Left lung (tissue), 10 donors: ENCODE data around the gene FBXO36. TPM values are rescaled to one million over a fixed set of nuclear protein-coding genes. Genes with fewer than 3 reads are reported as not detected.

Source experiments
- ATAC-seq: fragments of 200-7000 bp; cut with Tn5 transposase; one replicate; pipeline ENCODE4 v1.9.1; 2020; ENCODE audit warnings: moderate library complexity
- DNase-seq, 4 donors: peaks; one replicate each; pipeline ENCODE4 v3.0.0-alpha.2; 2013 to 2020
- H3K27ac ChIP-seq, 2 donors: fragments of 200-600 bp; sonication (generic) in 1 of 2; one replicate each; pipeline versions ENCODE4 v1.5.0 to v1.8.0; 2020 to 2021
- H3K27me3 ChIP-seq, 2 donors: fragments of 200-600 bp; sonication (generic) in 1 of 2; one replicate each; pipeline versions ENCODE4 v1.5.0 to v1.8.0; 2020 to 2021
- H3K36me3 ChIP-seq, 2 donors: fragments of 200-600 bp; sonication (generic) in 1 of 2; one replicate each; pipeline versions ENCODE4 v1.5.0 to v1.8.0; 2020 to 2021
- H3K4me1 ChIP-seq, 2 donors: fragments of 200-600 bp; one replicate each; pipeline ENCODE4 v1.8.0; 2021
- H3K4me3 ChIP-seq, 2 donors: fragments of 200-600 bp; sonication (generic) in 1 of 2; one replicate each; pipeline versions ENCODE4 v1.5.0 to v1.8.0; 2020 to 2021; ENCODE audit warnings: mild to moderate bottlenecking in 1 of 2
- H3K9me3 ChIP-seq, 2 donors: fragments of 200-600 bp; sonication (generic) in 1 of 2; one replicate each; pipeline versions ENCODE4 v1.5.0 to v1.8.0; 2020 to 2021
- CTCF ChIP-seq, 2 donors: fragments of 200-600 bp; sonication (generic) in 1 of 2; IDR thresholded peaks; one replicate each; pipeline versions ENCODE4 v1.5.0 to v1.8.0; 2021; ENCODE audit warnings: antibody characterized with exemption in 2 of 2
- intact Hi-C, 2 donors: fragments of 100-400 bp; cut with DNase I; formaldehyde crosslinking; loops; one replicate each; pipeline versions ENCODE4 v1.11.2 to v1.14.2; 2022
- polyA plus RNA-seq, 6 donors: library from polyadenylated mRNA; unstranded; fragments of 120-200 nt; gene quantifications; one replicate each; pipeline ENCODE4 v1.2.1, GENCODE V29; 2013; ENCODE audit not compliant: insufficient read length in 6 of 6
- total RNA-seq, 2 donors: library from RNA; stranded (reverse); fragmentation: NEBNext Ultra II Directional; extraction: Animal tissue kit (Norgen Biotek cat#: 25700); gene quantifications; one replicate each; pipeline ENCODE4 v1.2.1, GENCODE V29; 2021
- donor health status: DM: no; HTN: yes; CAD: no.
- donor health status: DM: no; HTN: no; CAD: no.

Gene FBXO36
- total and polyA plus RNA-seq, 8 donors, result 2.0 to 5.9 (median 5.1) TPM

- Histone ChIP-seq H3K27ac (no peak overlapping the region), H3K27me3 (no peaks in the 10 kb centered on the region), H3K4me3 (no peak overlapping the region), H3K4me1 (no peaks in the 10 kb centered on the region), H3K36me3 (peaks cover 0 to 47% of the 10 kb centered on the region in 2 donors), H3K9me3 (no peaks in the 10 kb centered on the region)
- no peak for TF ChIP-seq CTCF (IDR thresholded peaks at IDR 0.05)
- no peak for ATAC-seq
- intact Hi-C loops, result no loop called here
- peak in 1 of 4 donors; percentile 3 for DNase-seq
These were observed 42.9 kb upstream of the FBXO36 start for GRCh38 chr2:229879191-229879950.

GRCh38 chr2:229880892-229881586 is 41.3 kb upstream of the FBXO36 start:
- TF ChIP-seq CTCF (IDR thresholded peaks at IDR 0.05), result no peak
- ATAC-seq (no peak), DNase-seq (peak in 2 of 4 donors; percentile 5 to 7)
- Histone ChIP-seq H3K4me3 (no peak overlapping the region), H3K36me3 (peaks cover 0 to 46% of the 10 kb centered on the region in 2 donors), H3K27ac (no peak overlapping the region), H3K27me3 (no peaks in the 10 kb centered on the region), H3K4me1 (no peaks in the 10 kb centered on the region), H3K9me3 (no peaks in the 10 kb centered on the region)
- intact Hi-C loops, result no loop called here

- H3K36me3 ChIP-seq, result peaks cover 0 to 31% of the 10 kb centered on the region in 2 donors
- intact Hi-C loops, result no loop called here
- DNase-seq (no peak), ATAC-seq (no peak)
- no peak overlapping the region for H3K27ac ChIP-seq
- H3K4me1 ChIP-seq, result no peaks in the 10 kb centered on the region
- no peak overlapping the region for H3K4me3 ChIP-seq
- H3K27me3 ChIP-seq, result no peaks in the 10 kb centered on the region
- H3K9me3 ChIP-seq, result no peaks in the 10 kb centered on the region
- TF ChIP-seq CTCF (IDR thresholded peaks at IDR 0.05), result no peak
These were observed 39.7 kb upstream of the FBXO36 start for GRCh38 chr2:229882583-229882982.

- intact Hi-C loops, result no loop called here
- Histone ChIP-seq H3K4me3 (no peak overlapping the region), H3K36me3 (peaks cover 0 to 6% of the 10 kb centered on the region in 2 donors), H3K4me1 (peaks cover 0 to 9% of the 10 kb centered on the region in 2 donors), H3K27ac (no peak overlapping the region), H3K27me3 (no peaks in the 10 kb centered on the region), H3K9me3 (no peaks in the 10 kb centered on the region)
- no peak for DNase-seq
- ATAC-seq, result no peak
- TF ChIP-seq CTCF (IDR thresholded peaks at IDR 0.05), result no peak
These were observed 37.3 kb upstream of the FBXO36 start for GRCh38 chr2:229884775-229885699.
